ENCODE measurements around the gene ZMAT2. TPM values are rescaled to one million over a fixed set of nuclear protein-coding genes. Genes with fewer than 3 reads are reported as not detected.
A peak's percentile ranks its signal among the peaks of the same experiment; 100 is the strongest.
"Not testable (repeated sequence)": the region's sequence is repeated elsewhere in the genome, so short reads cannot be mapped to it uniquely, and the experiment has no call there.

Gene ZMAT2
- total RNA-seq, 2 experiments from 2014 or later = 47.6 to 50.1 TPM

- CTCF ChIA-PET = interaction anchor here (0.7 to 1.0 kb wide), 2 partner anchors 345 to 478 kb away, joined by 3 read pairs; no protein-coding TSS in a partner anchor
- POLR2A ChIA-PET = no interaction called here
- no peak for ATAC-seq
- Mint-ChIP-seq H3K36me3 (ENCODE audit: low read depth) (no peaks in the 10 kb centered on the region), H3K9me3 (no peaks in the 10 kb centered on the region), H3K4me1 (ENCODE audit: low read depth) (peaks cover under 1% of the 10 kb centered on the region), H3K4me3 (no peak overlapping the region), H3K27me3 (peaks cover 5% of the 10 kb centered on the region), H3K27ac (no peak overlapping the region)
- intact Hi-C loops (cut with micrococcal nuclease) = loop anchor here (10.0 kb wide), 2 partner anchors 313 to 353 kb away; partner anchors contain the start of genes ANKHD1 and SLC4A9
- DNase-seq = no peak
- no peak for TF ChIP-seq CTCF (IDR thresholded peaks at IDR 0.05)
These were observed 18.0 kb downstream of the ZMAT2 start for GRCh38 chr5:140718266-140718592.

GRCh38 chr5:140720738-140721137, 20.5 kb downstream of the ZMAT2 start:
- POLR2A ChIA-PET; H3K27ac Mint-ChIP-seq; H3K36me3 Mint-ChIP-seq (ENCODE audit: low read depth); H3K4me1 Mint-ChIP-seq (ENCODE audit: low read depth); H3K4me3 Mint-ChIP-seq; H3K9me3 Mint-ChIP-seq; ATAC-seq; intact Hi-C loops (cut with micrococcal nuclease); DNase-seq; H3K27me3 Mint-ChIP-seq: not testable (repeated sequence)
- CTCF ChIA-PET = interaction anchor here (0.6 to 1.9 kb wide), 8 partner anchors 9 to 477 kb away, joined by 3 to 10 read pairs (median 4); partner anchors contain the start of gene EIF4EBP3

GRCh38 chr5:140721395-140721794, 21.1 kb downstream of the ZMAT2 start:
- POLR2A ChIA-PET; ATAC-seq; intact Hi-C loops (cut with micrococcal nuclease); H3K27ac Mint-ChIP-seq; DNase-seq; H3K36me3 Mint-ChIP-seq (ENCODE audit: low read depth); H3K4me1 Mint-ChIP-seq (ENCODE audit: low read depth); H3K4me3 Mint-ChIP-seq; H3K9me3 Mint-ChIP-seq: not testable (repeated sequence)
- CTCF ChIA-PET = interaction anchor here (1.0 to 3.6 kb wide), 5 partner anchors 12 to 482 kb away, joined by 3 to 14 read pairs (median 7); no protein-coding TSS in a partner anchor
- peaks cover 12% of the 10 kb centered on the region for H3K27me3 Mint-ChIP-seq

GRCh38 chr5:140725799-140726471, 25.7 kb downstream of the ZMAT2 start:
- Mint-ChIP-seq H3K9me3 (no peaks in the 10 kb centered on the region), H3K4me1 (ENCODE audit: low read depth) (peaks cover 10% of the 10 kb centered on the region), H3K27me3 (peaks cover 14% of the 10 kb centered on the region), H3K27ac (peak overlapping the region; percentile 82), H3K4me3 (peak overlapping the region; percentile 83), H3K36me3 (ENCODE audit: low read depth) (peaks cover 3% of the 10 kb centered on the region)
- POLR2A ChIA-PET = interaction anchor here (0.7 to 2.1 kb wide), 4 partner anchors 11 to 595 kb away, joined by 3 to 13 read pairs (median 4); partner anchors contain the start of genes HARS1, HARS2 and TAF7
- peak; percentile 90 for DNase-seq
- TF ChIP-seq CTCF (IDR thresholded peaks at IDR 0.05) = no peak
- intact Hi-C loops (cut with micrococcal nuclease) = no loop called here
- peak; percentile 97 for ATAC-seq
- CTCF ChIA-PET = interaction anchor here (0.6 to 1.6 kb wide), 6 partner anchors 15 to 1121 kb away, joined by 3 to 10 read pairs (median 3); no protein-coding TSS in a partner anchor

GRCh38 chr5:140733098-140733497, 32.9 kb downstream of the ZMAT2 start:
- no peak for ATAC-seq
- no peaks in the 10 kb centered on the region for H3K4me1 Mint-ChIP-seq (ENCODE audit: low read depth)
- no peak overlapping the region for H3K4me3 Mint-ChIP-seq
- no peaks in the 10 kb centered on the region for H3K36me3 Mint-ChIP-seq (ENCODE audit: low read depth)
- DNase-seq = no peak
- intact Hi-C loops (cut with micrococcal nuclease) = no loop called here
- no peaks in the 10 kb centered on the region for H3K9me3 Mint-ChIP-seq
- TF ChIP-seq CTCF (IDR thresholded peaks at IDR 0.05) = no peak
- peaks cover 31% of the 10 kb centered on the region for H3K27me3 Mint-ChIP-seq
- ChIA-PET POLR2A (no interaction called here), CTCF (no interaction called here)
- H3K27ac Mint-ChIP-seq = no peak overlapping the region

GRCh38 chr5:140734354-140734753, 34.1 kb downstream of the ZMAT2 start:
- Mint-ChIP-seq H3K36me3 (ENCODE audit: low read depth) (no peaks in the 10 kb centered on the region), H3K4me1 (ENCODE audit: low read depth) (no peaks in the 10 kb centered on the region), H3K4me3 (no peak overlapping the region), H3K9me3 (no peaks in the 10 kb centered on the region), H3K27ac (no peak overlapping the region), H3K27me3 (peaks cover 30% of the 10 kb centered on the region)
- no peak for DNase-seq
- ChIA-PET CTCF (no interaction called here), POLR2A (no interaction called here)
- no peak for TF ChIP-seq CTCF (IDR thresholded peaks at IDR 0.05)
- intact Hi-C loops (cut with micrococcal nuclease) = no loop called here
- ATAC-seq = no peak
